Activated CD8-positive, alpha-beta memory T cell treated with anti-CD3 and anti-CD28 coated beads for 48 hours (primary cell): ENCODE results near the gene MTO1.
A peak's percentile ranks its signal among the peaks of the same experiment; 100 is the strongest.
"Not testable (repeated sequence)": the region's sequence is repeated elsewhere in the genome, so short reads cannot be mapped to it uniquely, and the experiment has no call there.

ENCODE experiments used
- DNase-seq, 3 experiments: peaks; one replicate each; pipeline ENCODE4 v3.0.0-alpha.2; 2020; ENCODE audit warnings: low read depth in 2 of 3, low spot score in 2 of 3

MTO1 gene

DNA sequence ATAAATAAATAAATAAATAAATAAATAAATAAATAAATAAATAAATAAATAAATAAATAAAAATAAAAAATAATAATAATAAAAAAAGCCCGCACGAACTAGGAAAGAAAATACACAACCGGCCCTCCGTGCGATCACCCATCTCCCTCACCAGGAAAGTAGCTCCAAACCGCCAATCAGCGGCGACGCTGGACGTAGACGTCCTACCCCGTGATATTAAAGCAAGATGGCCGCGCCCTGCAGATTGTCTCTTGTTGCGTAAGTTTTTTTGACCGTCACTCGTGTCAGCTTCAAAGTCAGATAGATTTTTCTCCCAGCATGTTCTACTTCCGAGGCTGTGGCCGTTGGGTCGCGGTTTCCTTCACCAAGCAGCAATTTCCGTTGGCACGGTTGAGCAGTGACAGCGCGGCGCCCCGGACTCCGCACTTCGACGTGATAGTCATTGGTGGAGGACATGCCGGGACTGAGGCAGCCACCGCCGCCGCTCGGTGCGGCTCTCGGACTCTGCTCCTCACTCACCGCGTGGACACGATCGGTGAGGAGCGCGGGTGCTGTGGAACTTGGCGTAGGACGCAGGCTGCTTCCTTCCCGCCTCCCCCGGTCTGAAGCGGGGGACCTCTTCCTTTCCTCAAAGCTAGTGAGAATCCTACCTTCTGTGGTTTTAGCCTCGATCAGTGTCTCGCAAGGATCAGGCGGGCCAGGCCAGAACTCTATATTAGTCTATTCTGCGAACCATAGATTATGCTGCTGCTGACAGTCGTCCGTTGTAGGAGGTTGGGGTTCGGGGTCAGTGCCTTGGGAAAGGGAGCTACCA lies at the start of gene MTO1:
TSS of gene MTO1 (plus strand) at position 201 of the 814 bp plus-strand sequence. CDS start at position 319, 118 bp downstream.
- peak; percentile 48 to 74 (median 51) for DNase-seq

- no peak for DNase-seq
Observed at GRCh38 chr6:73413102-73413501, 48.4 kb upstream of the MTO1 start.

GRCh38 chr6:73418081-73418741 lies 43.3 kb upstream of the MTO1 start:
- no peak for DNase-seq

- DNase-seq: no peak
Observed at GRCh38 chr6:73421534-73421933, 40.0 kb upstream of the MTO1 start.

GRCh38 chr6:73435236-73435635 lies 26.3 kb upstream of the MTO1 start:
- DNase-seq: no peak

- no peak for DNase-seq
Observed at GRCh38 chr6:73443555-73443954, 18.0 kb upstream of the MTO1 start.

- DNase-seq: peak; percentile 25 to 47 (median 27)
Observed at GRCh38 chr6:73451223-73452106, 10.1 kb upstream of the MTO1 start.

DNA sequence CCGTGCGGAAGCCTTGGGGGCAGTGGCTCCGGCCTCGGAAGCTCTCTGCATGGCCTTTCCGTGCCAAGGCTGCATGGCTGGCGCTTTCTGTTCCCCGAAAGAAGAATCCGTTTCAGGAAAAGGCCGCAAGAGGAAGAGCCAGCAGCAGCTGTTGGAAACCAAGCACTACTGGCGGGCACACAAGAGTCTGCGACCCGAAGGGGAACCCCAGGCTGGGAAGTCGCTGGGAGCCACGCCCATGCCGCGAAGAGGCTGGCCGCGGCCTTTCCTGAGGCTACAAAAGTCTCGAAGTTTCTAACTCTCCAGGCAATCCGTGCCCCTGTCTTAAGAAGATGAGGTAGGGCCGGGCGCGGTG lies 9.5 kb upstream of the MTO1 start, which contains the start of gene CGAS:
TSS of gene CGAS (minus strand) at position 191 of the 355 bp plus-strand sequence. CDS start at position 75, 116 bp downstream.
- peak; percentile 52 to 67 (median 54) for DNase-seq

DNA sequence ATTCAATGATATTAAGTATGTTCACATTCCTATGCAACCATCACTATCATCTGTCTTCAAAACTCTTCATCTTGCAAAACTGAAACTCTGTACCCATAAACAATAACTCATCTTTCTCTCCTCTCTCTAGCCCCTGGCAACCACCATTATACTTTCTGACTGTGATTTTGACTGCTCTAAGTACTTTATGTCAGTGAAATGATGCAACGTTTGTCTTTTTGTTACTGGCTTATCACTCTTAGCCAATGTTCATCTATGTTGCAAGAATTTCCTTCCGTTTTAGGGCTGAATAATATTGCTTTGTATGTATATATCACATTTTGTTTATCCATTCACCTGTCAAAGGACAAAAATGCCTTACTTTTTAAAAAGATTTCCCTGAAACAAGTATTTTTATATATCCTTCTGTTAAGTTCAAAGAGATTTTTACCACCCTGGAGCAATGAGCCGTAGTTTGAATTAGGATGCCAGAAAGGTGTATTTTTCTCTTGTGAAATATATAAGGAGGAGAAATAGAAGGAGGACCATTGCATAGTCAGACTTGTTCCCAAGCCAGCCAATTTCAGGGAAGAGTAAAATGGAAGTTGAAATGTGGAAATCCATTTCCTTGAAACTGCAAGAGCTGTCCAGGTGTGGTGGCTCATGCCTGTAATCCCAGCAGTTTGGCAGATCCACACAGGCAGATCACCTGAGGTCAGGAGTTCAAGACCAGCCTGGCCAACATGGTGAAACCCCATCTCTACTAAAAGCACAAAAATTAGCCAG lies 5.5 kb upstream of the MTO1 start:
- no peak for DNase-seq

DNA sequence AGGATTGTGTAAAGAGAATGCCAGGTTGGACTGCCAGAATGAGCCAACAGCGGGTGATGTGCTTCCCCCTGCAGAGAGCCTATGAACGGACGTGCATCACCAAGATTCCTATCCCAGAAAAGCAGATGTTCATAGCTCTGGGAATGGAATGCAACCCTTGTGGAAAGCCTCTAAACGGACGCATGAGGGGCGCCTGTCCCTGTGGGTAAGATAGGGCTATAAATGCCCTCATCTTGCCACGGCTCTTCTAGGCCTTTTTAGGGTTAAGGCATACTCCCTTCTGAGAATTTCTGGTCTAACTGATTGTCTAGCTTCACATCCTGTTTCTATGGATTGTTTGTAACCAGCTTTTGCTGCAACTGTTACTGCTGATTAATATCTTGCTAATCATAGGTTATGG lies 2.1 kb upstream of the MTO1 start:
- not testable (repeated sequence) for DNase-seq

DNA sequence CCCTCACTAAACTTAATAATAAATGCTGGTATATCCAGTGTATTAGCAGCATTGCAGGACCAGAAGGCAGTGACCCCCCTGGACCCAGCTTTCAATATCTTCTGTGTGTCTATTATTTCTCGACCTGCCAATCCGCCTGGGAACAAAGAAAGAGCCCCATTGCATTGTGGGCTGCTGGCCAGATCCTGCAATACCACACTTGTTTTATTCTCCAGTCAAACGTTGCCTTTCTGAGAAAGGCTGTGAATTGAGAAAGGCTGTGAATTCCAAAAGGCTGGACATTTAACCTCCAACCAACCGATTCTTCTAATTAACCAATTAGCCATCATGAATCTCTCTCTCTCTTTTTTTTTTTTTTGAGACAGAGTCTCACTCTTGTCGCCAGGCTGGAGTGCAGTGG lies 1.5 kb upstream of the MTO1 start:
- DNase-seq: no peak

DNA sequence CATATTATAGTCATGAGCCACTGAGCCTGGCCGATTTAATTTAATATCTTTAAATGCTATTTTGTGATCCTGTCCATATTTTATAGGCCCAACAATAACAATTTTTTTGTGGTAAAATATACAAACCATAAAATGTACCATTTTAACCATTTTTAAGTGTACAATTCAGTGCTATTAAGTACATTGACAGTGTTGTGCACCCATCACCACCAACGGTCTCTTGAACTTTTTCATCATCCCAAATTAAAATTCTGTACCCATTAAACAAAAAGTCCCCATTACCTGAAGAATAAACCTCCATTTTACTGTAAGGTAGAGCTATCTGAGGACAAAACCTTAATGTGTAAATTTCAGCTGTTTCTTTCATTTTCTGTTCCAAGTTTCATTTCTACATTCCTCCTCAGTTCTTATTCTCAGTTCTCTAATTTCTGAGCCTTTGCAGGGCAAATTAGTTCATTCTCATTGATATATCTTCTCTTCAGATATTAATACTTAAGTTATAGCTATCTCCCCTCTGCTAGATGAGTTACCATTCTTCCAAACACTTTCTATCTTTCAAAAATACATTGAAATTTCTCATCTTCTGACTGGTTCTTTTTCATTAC lies 10.3 kb downstream of the MTO1 start:
- no peak for DNase-seq

DNA sequence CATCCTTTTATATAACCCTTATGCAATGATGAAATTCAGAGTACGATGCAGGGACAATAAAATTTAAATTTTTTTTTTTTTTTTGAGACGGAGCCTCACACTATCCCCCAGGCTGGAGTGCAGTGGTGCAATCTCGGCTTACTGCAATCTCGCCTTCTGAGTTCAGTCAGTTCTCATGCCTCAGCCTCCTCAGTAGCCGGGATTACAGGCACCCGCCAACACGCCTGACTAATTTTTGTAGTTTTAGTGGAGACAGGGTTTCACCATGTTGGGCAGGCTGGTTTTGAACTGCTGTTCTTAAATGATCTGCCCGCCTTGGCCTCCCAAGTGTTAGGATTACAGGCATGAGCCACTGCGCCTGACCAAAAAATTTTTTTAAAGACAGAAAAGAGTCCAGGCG lies 15.2 kb downstream of the MTO1 start:
- DNase-seq: no peak

- no peak for DNase-seq
Observed at GRCh38 chr6:73477407-73477806, 15.9 kb downstream of the MTO1 start.

GRCh38 chr6:73481969-73482368 lies 20.4 kb downstream of the MTO1 start:
- no peak for DNase-seq

GRCh38 chr6:73484438-73484837 lies 22.9 kb downstream of the MTO1 start:
- no peak for DNase-seq

DNA sequence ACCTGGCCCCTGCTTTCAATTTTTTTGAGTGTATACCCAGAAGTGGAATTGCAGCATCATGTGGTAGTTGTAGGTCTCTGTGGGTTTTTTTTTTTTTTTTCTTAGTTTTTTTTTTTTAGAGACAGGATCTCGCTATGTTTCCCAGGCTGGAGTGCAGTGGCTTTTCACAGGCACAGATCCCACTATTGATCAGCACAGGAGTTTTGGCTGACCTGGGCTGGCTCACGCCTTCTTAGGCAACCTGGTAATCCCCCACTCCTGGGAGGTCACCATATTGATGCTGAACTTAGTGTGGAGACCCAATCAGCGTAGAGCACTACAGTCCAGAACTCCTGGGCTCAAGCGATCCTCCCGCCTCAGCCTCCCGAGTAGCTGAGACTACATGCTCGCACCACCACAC lies 25.9 kb downstream of the MTO1 start:
- DNase-seq: no peak

DNA sequence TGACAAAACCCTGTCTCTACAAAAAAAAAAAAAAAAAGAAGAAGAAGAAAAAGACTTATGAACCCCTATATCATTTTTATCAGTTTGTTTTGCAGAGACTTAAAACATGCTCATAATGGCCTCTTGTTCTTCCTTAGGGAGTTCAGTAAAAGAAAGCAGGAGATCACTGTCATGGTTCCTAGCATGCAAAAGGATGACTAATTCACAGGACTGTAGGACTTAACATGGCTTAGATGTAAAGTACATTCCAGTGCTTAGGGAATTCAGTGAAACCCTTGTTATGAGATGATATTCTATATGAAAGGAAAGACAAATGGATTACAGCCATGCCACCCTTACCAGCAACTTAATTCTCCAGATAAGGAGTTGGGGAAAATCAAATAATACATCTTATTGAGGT lies 29.8 kb downstream of the MTO1 start:
- no peak for DNase-seq

- no peak for DNase-seq
Observed at GRCh38 chr6:73497915-73498314, 36.4 kb downstream of the MTO1 start.

- DNase-seq: no peak
Observed at GRCh38 chr6:73503027-73503772, 41.7 kb downstream of the MTO1 start.
